Measurements from ENCODE around the gene ANO1. TPM values are rescaled to one million over a fixed set of nuclear protein-coding genes. Genes with fewer than 3 reads are reported as not detected.

The ANO1 gene
- total and polyA plus RNA-seq, 2 donors (not counting 1 experiment from before 2014, with no cell fraction given), result not detected

GRCh38 chr11:70060611-70061293 lies 17.4 kb upstream of the ANO1 start:
- TF ChIP-seq CTCF (IDR thresholded peaks at IDR 0.05) (no peak), EZH2 (IDR thresholded peaks at IDR 0.05; ENCODE audit: borderline replicate concordance, insufficient read depth, low read depth, low read length, poor library complexity, severe bottlenecking) (no peak)
- no peak overlapping the region for H3K9ac ChIP-seq (ENCODE audit: low read length)
- H3K9me3 ChIP-seq (ENCODE audit: control extremely low read depth in 1 of 3, control insufficient read depth in 2 of 3, insufficient read depth in 1 of 3, low read length in 2 of 3), result peaks cover 0 to 1% (median 0%) of the 10 kb centered on the region in 3 donors
- 75% methylated on average over 10 of the region's 10 CpGs for WGBS (ENCODE audit: insufficient coverage)
- H3K4me3 ChIP-seq (ENCODE audit: control extremely low read depth in 1 of 5, extremely low read depth in 1 of 5, insufficient read depth in 1 of 5, low read depth in 2 of 5, low read length in 4 of 5), result no peak overlapping the region
- Mint-ChIP-seq H3K27me3 (peaks cover 19% of the 10 kb centered on the region), H3K4me1 (no peaks in the 10 kb centered on the region), H3K4me3 (no peak overlapping the region), H3K27ac (no peak overlapping the region), H3K9me3 (ENCODE audit: insufficient read depth) (no peaks in the 10 kb centered on the region)
- no peaks in the 10 kb centered on the region for H4K20me1 ChIP-seq (ENCODE audit: control insufficient read depth, insufficient read depth, low read length, poor library complexity, severe bottlenecking)
- intact Hi-C loops (cut with micrococcal nuclease), result no loop called here
- no peaks in the 10 kb centered on the region for H3K4me1 ChIP-seq (ENCODE audit: control insufficient read depth in 2 of 2, insufficient read depth in 2 of 2, low read length in 2 of 2)
- H3K4me2 ChIP-seq (replicated peaks; ENCODE audit: low read depth, low read length, poor library complexity, severe bottlenecking), result no peak overlapping the region
- POLR2A ChIA-PET, result no interaction called here
- no peaks in the 10 kb centered on the region for H3K36me3 ChIP-seq (replicated peaks in 1 of 2; ENCODE audit: control extremely low read depth in 1 of 2, control insufficient read depth in 1 of 2, extremely low read depth in 1 of 2, insufficient read depth in 2 of 2, low read length in 1 of 2)
- no peaks in the 10 kb centered on the region for H3K79me2 ChIP-seq (ENCODE audit: control insufficient read depth, insufficient read depth, low read length)
- no peak overlapping the region for H2AFZ ChIP-seq (ENCODE audit: insufficient read depth, low read depth, low read length, poor library complexity, severe bottlenecking)
- CTCF ChIA-PET, result no interaction called here
- H3K27ac ChIP-seq (ENCODE audit: low read length in 2 of 2), result no peak overlapping the region
- peaks cover 0 to 10% (median 1%) of the 10 kb centered on the region in 4 experiments for H3K27me3 ChIP-seq (replicated peaks in 1 of 4; ENCODE audit: control extremely low read depth in 1 of 4, control insufficient read depth in 3 of 4, insufficient read depth in 4 of 4, low read length in 3 of 4)
- ATAC-seq (ENCODE audit: low read depth) (no peak), DNase-seq (no peak)

- H3K4me1 Mint-ChIP-seq, result no peaks in the 10 kb centered on the region
- CTCF ChIA-PET, result no interaction called here
These were observed 16.4 kb upstream of the ANO1 start for GRCh38 chr11:70061734-70062133.

More at GRCh38 chr11:70061734-70062133, 16.4 kb upstream of the ANO1 start:
- Histone ChIP-seq H2AFZ (ENCODE audit: insufficient read depth, low read depth, low read length, poor library complexity, severe bottlenecking) (no peak overlapping the region), H3K27me3 (replicated peaks in 1 of 4; ENCODE audit: control extremely low read depth in 1 of 4, control insufficient read depth in 3 of 4, insufficient read depth in 4 of 4, low read length in 3 of 4) (peaks cover 0 to 2% (median 0%) of the 10 kb centered on the region in 4 experiments), H3K27ac (ENCODE audit: low read length in 2 of 2) (no peak overlapping the region), H3K4me1 (ENCODE audit: control insufficient read depth in 2 of 2, insufficient read depth in 2 of 2, low read length in 2 of 2) (no peaks in the 10 kb centered on the region), H4K20me1 (ENCODE audit: control insufficient read depth, insufficient read depth, low read length, poor library complexity, severe bottlenecking) (no peaks in the 10 kb centered on the region), H3K36me3 (replicated peaks in 1 of 2; ENCODE audit: control extremely low read depth in 1 of 2, control insufficient read depth in 1 of 2, extremely low read depth in 1 of 2, insufficient read depth in 2 of 2, low read length in 1 of 2) (no peaks in the 10 kb centered on the region), H3K4me2 (replicated peaks; ENCODE audit: low read depth, low read length, poor library complexity, severe bottlenecking) (no peak overlapping the region), H3K9me3 (ENCODE audit: control extremely low read depth in 1 of 3, control insufficient read depth in 2 of 3, insufficient read depth in 1 of 3, low read length in 2 of 3) (no peaks in the 10 kb centered on the region), H3K9ac (ENCODE audit: low read length) (no peak overlapping the region), H3K4me3 (ENCODE audit: control extremely low read depth in 1 of 5, extremely low read depth in 1 of 5, insufficient read depth in 1 of 5, low read depth in 2 of 5, low read length in 4 of 5) (no peak overlapping the region), H3K79me2 (ENCODE audit: control insufficient read depth, insufficient read depth, low read length) (no peaks in the 10 kb centered on the region)
- 100% methylated on average over 1 of the region's 1 CpG for WGBS (ENCODE audit: insufficient coverage)
- TF ChIP-seq EZH2 (IDR thresholded peaks at IDR 0.05; ENCODE audit: borderline replicate concordance, insufficient read depth, low read depth, low read length, poor library complexity, severe bottlenecking), result no peak
- no peak for TF ChIP-seq CTCF (IDR thresholded peaks at IDR 0.05)
- Mint-ChIP-seq H3K9me3 (ENCODE audit: insufficient read depth) (no peaks in the 10 kb centered on the region), H3K27me3 (peaks cover 22% of the 10 kb centered on the region), H3K4me3 (no peak overlapping the region), H3K27ac (no peak overlapping the region)
- intact Hi-C loops (cut with micrococcal nuclease), result no loop called here
- ATAC-seq (ENCODE audit: low read depth) (no peak), DNase-seq (no peak)
- POLR2A ChIA-PET, result no interaction called here

All from B cell (primary cell).